GM21381 (cell line): ENCODE measurements around the gene NTRK3.

ENCODE experiments used
- ATAC-seq: cut with Tn5 transposase; IDR thresholded peaks from one replicate; pipeline ENCODE4 v1.9.1; 2021; ENCODE audit warnings: mild to moderate bottlenecking, moderate library complexity; ENCODE audit not compliant: unreplicated experiment

NTRK3 gene

GRCh38 chr15:88256279-88257230 lies at the start of gene NTRK3:
TSS of gene NTRK3 (minus strand) at chr15:88256739. CDS start at chr15:88256153, 586 bp downstream.
- ATAC-seq = no peak

- no peak for ATAC-seq
Measured at GRCh38 chr15:88303395-88303794, 46.9 kb upstream of the NTRK3 start.

- no peak for ATAC-seq
Measured at GRCh38 chr15:88302373-88302772, 45.8 kb upstream of the NTRK3 start.

- no peak for ATAC-seq
Measured at GRCh38 chr15:88301311-88301710, 44.8 kb upstream of the NTRK3 start.

- ATAC-seq = no peak
Measured at GRCh38 chr15:88300861-88301260, 44.3 kb upstream of the NTRK3 start.

GRCh38 chr15:88300089-88300488 lies 43.5 kb upstream of the NTRK3 start:
- ATAC-seq = no peak

- ATAC-seq = no peak
Measured at GRCh38 chr15:88299497-88299896, 43.0 kb upstream of the NTRK3 start.

GRCh38 chr15:88288661-88289060 lies 32.1 kb upstream of the NTRK3 start:
- no peak for ATAC-seq

- ATAC-seq = no peak
Measured at GRCh38 chr15:88288206-88288605, 31.7 kb upstream of the NTRK3 start.

GRCh38 chr15:88284318-88284998 lies 27.9 kb upstream of the NTRK3 start:
- no peak for ATAC-seq

GRCh38 chr15:88282614-88283013 lies 26.1 kb upstream of the NTRK3 start:
- no peak for ATAC-seq

- no peak for ATAC-seq
Measured at GRCh38 chr15:88276821-88277410, 20.4 kb upstream of the NTRK3 start.

- ATAC-seq = no peak
Measured at GRCh38 chr15:88275804-88276203, 19.3 kb upstream of the NTRK3 start.

GRCh38 chr15:88274553-88275460 lies 18.3 kb upstream of the NTRK3 start:
- peak; percentile 73 for ATAC-seq

GRCh38 chr15:88272421-88272820 lies 15.9 kb upstream of the NTRK3 start:
- no peak for ATAC-seq

GRCh38 chr15:88269356-88270062 lies 13.0 kb upstream of the NTRK3 start:
- no peak for ATAC-seq

GRCh38 chr15:88267720-88268119 lies 11.2 kb upstream of the NTRK3 start:
- ATAC-seq = no peak

- ATAC-seq = no peak
Measured at GRCh38 chr15:88266170-88266569, 9.6 kb upstream of the NTRK3 start.

GRCh38 chr15:88264622-88265021 lies 8.1 kb upstream of the NTRK3 start:
- no peak for ATAC-seq

GRCh38 chr15:88262064-88262463 lies 5.5 kb upstream of the NTRK3 start:
- ATAC-seq = no peak
